Measurements from ENCODE around the gene CSHL1.

DNA sequence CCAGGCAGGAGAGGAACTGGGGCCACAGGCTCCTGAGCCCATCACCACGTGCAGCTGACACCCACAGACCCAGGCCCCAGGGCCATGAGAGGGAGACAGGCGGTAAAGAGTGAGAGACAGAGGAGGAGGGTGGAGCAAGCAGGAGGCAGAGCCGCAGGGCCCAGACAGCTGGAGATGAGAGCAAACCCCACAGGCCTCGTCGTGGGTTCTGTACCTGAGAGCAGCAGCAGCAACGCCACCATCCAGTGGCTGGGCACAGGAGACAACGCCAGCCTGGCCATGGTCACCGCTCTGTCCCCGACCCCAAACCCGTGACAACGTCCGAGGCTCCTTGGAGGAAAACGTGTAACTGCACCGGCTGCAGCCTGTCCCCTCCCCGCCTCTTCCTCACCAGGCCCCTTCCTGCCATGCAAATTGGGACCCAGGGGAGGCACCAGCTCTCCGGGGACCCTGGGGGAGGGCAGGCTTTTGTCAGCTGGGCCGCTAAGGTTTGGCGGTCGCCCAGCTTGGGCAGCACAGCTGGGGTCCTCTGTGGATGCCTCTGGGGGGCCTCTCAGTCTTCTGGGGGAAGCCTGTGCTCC, 21.0 kb upstream of the CSHL1 start, which contains the start of gene CD79B:
- no peak for TF ChIP-seq POLR2A (IDR thresholded peaks at IDR 0.05)
- TF ChIP-seq, protein P1, sequence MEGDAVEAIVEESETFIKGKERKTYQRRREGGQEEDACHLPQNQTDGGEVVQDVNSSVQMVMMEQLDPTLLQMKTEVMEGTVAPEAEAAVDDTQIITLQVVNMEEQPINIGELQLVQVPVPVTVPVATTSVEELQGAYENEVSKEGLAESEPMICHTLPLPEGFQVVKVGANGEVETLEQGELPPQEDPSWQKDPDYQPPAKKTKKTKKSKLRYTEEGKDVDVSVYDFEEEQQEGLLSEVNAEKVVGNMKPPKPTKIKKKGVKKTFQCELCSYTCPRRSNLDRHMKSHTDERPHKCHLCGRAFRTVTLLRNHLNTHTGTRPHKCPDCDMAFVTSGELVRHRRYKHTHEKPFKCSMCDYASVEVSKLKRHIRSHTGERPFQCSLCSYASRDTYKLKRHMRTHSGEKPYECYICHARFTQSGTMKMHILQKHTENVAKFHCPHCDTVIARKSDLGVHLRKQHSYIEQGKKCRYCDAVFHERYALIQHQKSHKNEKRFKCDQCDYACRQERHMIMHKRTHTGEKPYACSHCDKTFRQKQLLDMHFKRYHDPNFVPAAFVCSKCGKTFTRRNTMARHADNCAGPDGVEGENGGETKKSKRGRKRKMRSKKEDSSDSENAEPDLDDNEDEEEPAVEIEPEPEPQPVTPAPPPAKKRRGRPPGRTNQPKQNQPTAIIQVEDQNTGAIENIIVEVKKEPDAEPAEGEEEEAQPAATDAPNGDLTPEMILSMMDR (IDR thresholded peaks at IDR 0.05): no peak
